ENCODE data around the gene EFCAB3. TPM values are rescaled to one million over a fixed set of nuclear protein-coding genes. Genes with fewer than 3 reads are reported as not detected.

Gene EFCAB3
- total RNA-seq, 2 experiments from 2014 or later: not detected

GRCh38 chr17:62388856-62389255 is 8.5 kb downstream of the EFCAB3 start:
- Histone ChIP-seq H2AFZ (ENCODE audit: low read length) (no peak overlapping the region), H3K4me2 (ENCODE audit: low read length) (no peak overlapping the region), H3K4me1 (ENCODE audit: insufficient read depth, low read length, poor library complexity, severe bottlenecking) (no peaks in the 10 kb centered on the region), H3K36me3 (ENCODE audit: insufficient read depth, low read length) (no peaks in the 10 kb centered on the region), H3K79me2 (ENCODE audit: insufficient read depth, low read depth, low read length) (no peaks in the 10 kb centered on the region), H3K9me3 (ENCODE audit: low read length) (no peaks in the 10 kb centered on the region), H4K20me1 (ENCODE audit: insufficient read depth, low read length) (no peaks in the 10 kb centered on the region), H3K9me2 (ENCODE audit: insufficient read depth, low read length) (no peaks in the 10 kb centered on the region), H3K27ac (ENCODE audit: low read depth, low read length, poor library complexity, severe bottlenecking) (no peak overlapping the region), H3K4me3 (ENCODE audit: low read depth, low read length, poor library complexity, severe bottlenecking) (no peak overlapping the region)
- ChIA-PET POLR2A (no interaction called here), CTCF (ENCODE audit: unreplicated experiment) (no interaction called here)
- DNase-seq (ENCODE audit: low spot score): no peak
- no TSS peak for BruUV-seq (replicated peaks)
- no peak for TF ChIP-seq EZH2phosphoT487 (IDR thresholded peaks at IDR 0.05; ENCODE audit: borderline replicate concordance, low read depth, low read length)
- TF ChIP-seq CTCF (conservative IDR thresholded peaks at IDR 0.05; ENCODE audit: low read length): no peak
- intact Hi-C loops (cut with micrococcal nuclease; ENCODE audit: unreplicated experiment): no loop called here

- no peak overlapping the region for H3K4me3 ChIP-seq (ENCODE audit: low read depth, low read length, poor library complexity, severe bottlenecking)
- no peaks in the 10 kb centered on the region for H3K79me2 ChIP-seq (ENCODE audit: insufficient read depth, low read depth, low read length)
- no peaks in the 10 kb centered on the region for H3K9me2 ChIP-seq (ENCODE audit: insufficient read depth, low read length)
- DNase-seq (ENCODE audit: low spot score): no peak
- intact Hi-C loops (cut with micrococcal nuclease; ENCODE audit: unreplicated experiment): no loop called here
- H3K4me1 ChIP-seq (ENCODE audit: insufficient read depth, low read length, poor library complexity, severe bottlenecking): no peaks in the 10 kb centered on the region
- no peak overlapping the region for H2AFZ ChIP-seq (ENCODE audit: low read length)
- CTCF ChIA-PET (ENCODE audit: unreplicated experiment): no interaction called here
- BruUV-seq (replicated peaks): no TSS peak
- H3K9me3 ChIP-seq (ENCODE audit: low read length): no peaks in the 10 kb centered on the region
- POLR2A ChIA-PET: interaction anchor here (0.7 kb wide), 1 partner anchor 1412 kb away, joined by 3 read pairs; no protein-coding TSS in a partner anchor
- no peak for TF ChIP-seq CTCF (conservative IDR thresholded peaks at IDR 0.05; ENCODE audit: low read length)
- TF ChIP-seq EZH2phosphoT487 (IDR thresholded peaks at IDR 0.05; ENCODE audit: borderline replicate concordance, low read depth, low read length): no peak
- no peak overlapping the region for H3K27ac ChIP-seq (ENCODE audit: low read depth, low read length, poor library complexity, severe bottlenecking)
- no peaks in the 10 kb centered on the region for H4K20me1 ChIP-seq (ENCODE audit: insufficient read depth, low read length)
- H3K4me2 ChIP-seq (ENCODE audit: low read length): no peak overlapping the region
- no peaks in the 10 kb centered on the region for H3K36me3 ChIP-seq (ENCODE audit: insufficient read depth, low read length)
These were observed 12.6 kb downstream of the EFCAB3 start for GRCh38 chr17:62392908-62393307.

DNA sequence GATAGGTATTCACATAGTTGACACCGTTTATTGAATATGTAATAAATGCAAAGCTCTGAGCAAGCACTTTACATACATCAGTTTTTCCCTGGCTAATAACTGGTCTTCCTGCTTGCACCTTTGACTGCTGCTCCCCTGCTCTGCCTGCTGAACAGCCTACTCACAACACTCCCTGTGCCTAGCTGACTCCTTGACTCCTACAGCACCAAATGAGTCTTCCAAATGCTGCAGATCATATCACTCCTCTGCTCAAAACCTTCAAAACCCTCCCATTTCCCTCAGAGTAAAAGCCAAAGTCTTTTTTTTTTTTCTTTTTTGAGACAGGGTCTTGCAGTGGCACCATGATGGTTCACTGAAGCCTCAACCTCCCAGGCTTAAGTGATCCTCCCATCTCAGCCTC is 18.5 kb downstream of the EFCAB3 start:
- Histone ChIP-seq H3K4me3 (ENCODE audit: low read depth, low read length, poor library complexity, severe bottlenecking) (no peak overlapping the region), H4K20me1 (ENCODE audit: insufficient read depth, low read length) (no peaks in the 10 kb centered on the region), H3K4me2 (ENCODE audit: low read length) (no peak overlapping the region), H3K9me2 (ENCODE audit: insufficient read depth, low read length) (no peaks in the 10 kb centered on the region), H2AFZ (ENCODE audit: low read length) (no peak overlapping the region), H3K36me3 (ENCODE audit: insufficient read depth, low read length) (no peaks in the 10 kb centered on the region), H3K27ac (ENCODE audit: low read depth, low read length, poor library complexity, severe bottlenecking) (no peak overlapping the region), H3K9me3 (ENCODE audit: low read length) (no peaks in the 10 kb centered on the region), H3K79me2 (ENCODE audit: insufficient read depth, low read depth, low read length) (no peaks in the 10 kb centered on the region), H3K4me1 (ENCODE audit: insufficient read depth, low read length, poor library complexity, severe bottlenecking) (no peaks in the 10 kb centered on the region)
- intact Hi-C loops (cut with micrococcal nuclease; ENCODE audit: unreplicated experiment): no loop called here
- TF ChIP-seq CTCF (conservative IDR thresholded peaks at IDR 0.05; ENCODE audit: low read length) (no peak), EZH2phosphoT487 (IDR thresholded peaks at IDR 0.05; ENCODE audit: borderline replicate concordance, low read depth, low read length) (no peak)
- POLR2A ChIA-PET: interaction anchor here (0.7 kb wide), 1 partner anchor 222 kb away, joined by 3 read pairs; no protein-coding TSS in a partner anchor
- no TSS peak for BruUV-seq (replicated peaks)
- DNase-seq (ENCODE audit: low spot score): no peak
- CTCF ChIA-PET (ENCODE audit: unreplicated experiment): no interaction called here
